PFSK-1 (cell line): ENCODE data around the gene USE1.
A peak's percentile ranks its signal among the peaks of the same experiment; 100 is the strongest.

Experiments used
- FOXP2 ChIP-seq: optimal IDR thresholded peaks from 2 replicates; pipeline ENCODE3; 2011; ENCODE audit warnings: borderline replicate concordance, control low read depth, inconsistent platforms; ENCODE audit not compliant: insufficient read depth; ENCODE audit errors: extremely low read length, extremely low read depth
- POLR2AphosphoS5 ChIP-seq: IDR thresholded peaks from 2 replicates; pipeline ENCODE4 v1.6.1; 2012; ENCODE audit warnings: low read depth, mild to moderate bottlenecking, control low read depth, low read length, moderate library complexity
- SIN3A ChIP-seq: IDR thresholded peaks from 2 replicates; pipeline ENCODE4 v1.6.1; 2012; ENCODE audit warnings: mild to moderate bottlenecking, low read length, moderate library complexity, borderline replicate concordance; ENCODE audit not compliant: insufficient read depth
- TAF1 ChIP-seq: IDR thresholded peaks from 2 replicates; pipeline ENCODE4 v1.6.1; 2012; ENCODE audit warnings: low read length, control low read depth, borderline replicate concordance; ENCODE audit not compliant: insufficient read depth
- TF ChIP-seq, protein P1 (sequence below), 2 experiments: IDR thresholded peaks; 2 replicates each; pipeline versions ENCODE4 v1.6.1 to v1.8.0; 2011 to 2012; ENCODE audit warnings: low read depth in 2 of 2, low read length in 2 of 2, control low read depth in 1 of 2, inconsistent platforms in 1 of 2, mild to moderate bottlenecking in 1 of 2, moderate library complexity in 1 of 2; ENCODE audit not compliant: insufficient read depth in 1 of 2

The USE1 gene

DNA sequence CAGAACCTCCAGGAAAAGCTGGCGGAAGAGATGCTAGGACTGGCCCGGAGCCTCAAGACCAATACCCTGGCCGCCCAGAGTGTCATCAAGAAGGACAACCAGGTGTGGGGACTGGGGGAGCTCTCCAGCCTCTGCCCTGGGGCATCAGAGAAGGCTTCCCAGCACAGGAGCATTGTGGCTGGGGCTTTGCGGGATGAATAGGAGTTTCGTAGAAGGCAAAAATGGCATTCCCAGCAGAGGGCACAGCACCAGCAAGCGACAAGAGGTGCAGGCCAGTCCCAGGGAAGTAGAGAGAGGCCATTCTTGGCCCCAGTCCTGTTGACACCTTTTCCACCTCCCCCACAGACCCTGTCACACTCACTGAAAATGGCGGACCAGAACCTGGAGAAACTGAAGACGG is 4.1 kb downstream of the USE1 start:
- TF ChIP-seq POLR2AphosphoS5 (no peak), TAF1 (no peak), SIN3A (no peak), FOXP2 (no peak)
- TF ChIP-seq, protein P1, sequence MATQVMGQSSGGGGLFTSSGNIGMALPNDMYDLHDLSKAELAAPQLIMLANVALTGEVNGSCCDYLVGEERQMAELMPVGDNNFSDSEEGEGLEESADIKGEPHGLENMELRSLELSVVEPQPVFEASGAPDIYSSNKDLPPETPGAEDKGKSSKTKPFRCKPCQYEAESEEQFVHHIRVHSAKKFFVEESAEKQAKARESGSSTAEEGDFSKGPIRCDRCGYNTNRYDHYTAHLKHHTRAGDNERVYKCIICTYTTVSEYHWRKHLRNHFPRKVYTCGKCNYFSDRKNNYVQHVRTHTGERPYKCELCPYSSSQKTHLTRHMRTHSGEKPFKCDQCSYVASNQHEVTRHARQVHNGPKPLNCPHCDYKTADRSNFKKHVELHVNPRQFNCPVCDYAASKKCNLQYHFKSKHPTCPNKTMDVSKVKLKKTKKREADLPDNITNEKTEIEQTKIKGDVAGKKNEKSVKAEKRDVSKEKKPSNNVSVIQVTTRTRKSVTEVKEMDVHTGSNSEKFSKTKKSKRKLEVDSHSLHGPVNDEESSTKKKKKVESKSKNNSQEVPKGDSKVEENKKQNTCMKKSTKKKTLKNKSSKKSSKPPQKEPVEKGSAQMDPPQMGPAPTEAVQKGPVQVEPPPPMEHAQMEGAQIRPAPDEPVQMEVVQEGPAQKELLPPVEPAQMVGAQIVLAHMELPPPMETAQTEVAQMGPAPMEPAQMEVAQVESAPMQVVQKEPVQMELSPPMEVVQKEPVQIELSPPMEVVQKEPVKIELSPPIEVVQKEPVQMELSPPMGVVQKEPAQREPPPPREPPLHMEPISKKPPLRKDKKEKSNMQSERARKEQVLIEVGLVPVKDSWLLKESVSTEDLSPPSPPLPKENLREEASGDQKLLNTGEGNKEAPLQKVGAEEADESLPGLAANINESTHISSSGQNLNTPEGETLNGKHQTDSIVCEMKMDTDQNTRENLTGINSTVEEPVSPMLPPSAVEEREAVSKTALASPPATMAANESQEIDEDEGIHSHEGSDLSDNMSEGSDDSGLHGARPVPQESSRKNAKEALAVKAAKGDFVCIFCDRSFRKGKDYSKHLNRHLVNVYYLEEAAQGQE (IDR thresholded peaks at IDR 0.05; ENCODE audit: insufficient read depth in 1 of 2, low read depth in 2 of 2, low read length in 2 of 2), result no peak

GRCh38 chr19:17220207-17220758 is 5.1 kb downstream of the USE1 start:
- TF ChIP-seq TAF1 (no peak), POLR2AphosphoS5 (no peak), SIN3A (no peak)
- TF ChIP-seq, protein P1 (IDR thresholded peaks at IDR 0.05; ENCODE audit: insufficient read depth in 1 of 2, low read depth in 2 of 2, low read length in 2 of 2), result no peak

GRCh38 chr19:17225053-17225452 is 9.9 kb downstream of the USE1 start:
- no peak for TF ChIP-seq POLR2AphosphoS5
- TF ChIP-seq FOXP2, result no peak
- TF ChIP-seq, protein P1 (IDR thresholded peaks at IDR 0.05; ENCODE audit: insufficient read depth in 1 of 2, low read depth in 2 of 2, low read length in 2 of 2), result no peak
- no peak for TF ChIP-seq SIN3A
- TF ChIP-seq TAF1, result no peak

GRCh38 chr19:17226002-17226933 is 11.1 kb downstream of the USE1 start, which contains the start of gene OCEL1:
OCEL1 (plus strand) TSS chr19:17226226; CDS start chr19:17226248, 22 bp downstream.
- TF ChIP-seq SIN3A (no peak), POLR2AphosphoS5 (peak; percentile 77), FOXP2 (peak; percentile 82)

- TF ChIP-seq FOXP2, result no peak
- TF ChIP-seq POLR2AphosphoS5, result 0 out of 2 replicates have a peak, but pooled peaks have one; percentile 18
Measured at GRCh38 chr19:17227798-17228367, 12.7 kb downstream of the USE1 start.

DNA sequence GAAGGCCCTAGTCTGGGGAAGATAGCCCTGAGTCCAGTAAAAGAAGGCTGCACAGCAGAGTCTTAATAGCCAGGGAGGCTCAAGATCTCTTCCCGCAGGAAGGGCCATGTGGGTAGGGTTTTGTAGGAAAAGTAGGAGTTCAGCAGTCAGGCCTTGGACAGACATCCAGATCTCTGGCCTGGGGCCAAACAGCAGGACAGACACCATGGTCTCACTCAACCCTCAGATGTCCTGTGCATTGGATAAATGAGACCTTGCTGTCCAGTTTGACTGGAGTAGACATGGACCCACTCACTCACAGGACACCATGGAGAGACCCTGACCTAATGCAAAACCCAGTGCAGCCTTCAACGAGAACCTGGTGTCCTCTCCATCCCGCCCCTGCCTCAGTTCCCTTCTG is 14.7 kb downstream of the USE1 start:
- TF ChIP-seq FOXP2 (no peak), SIN3A (no peak), TAF1 (no peak), POLR2AphosphoS5 (peak; percentile 52)
- TF ChIP-seq, protein P1 (IDR thresholded peaks at IDR 0.05; ENCODE audit: insufficient read depth in 1 of 2, low read depth in 2 of 2, low read length in 2 of 2), result no peak
